Right atrium auricular region (tissue), 2 donors: Measurements from ENCODE around the gene PSENEN. TPM values are rescaled to one million over a fixed set of nuclear protein-coding genes. Genes with fewer than 3 reads are reported as not detected.

Experiments used
- DNase-seq: peaks from one replicate; pipeline ENCODE4 v3.0.0-alpha.2; 2019; ENCODE audit warnings: low spot score
- H3K27ac ChIP-seq, 2 donors: fragments of 200-600 bp; sonication (generic); 1 replicate in 1 of 2; 2 replicates in 1 of 2; pipeline ENCODE4 v1.5.1; 2016 to 2019
- H3K27me3 ChIP-seq, 2 donors: fragments of 200-600 bp; sonication (generic); one replicate each; pipeline versions ENCODE4 v1.5.1 to v1.6.0; 2017 to 2019
- H3K36me3 ChIP-seq: fragments of 200-600 bp; sonication (generic); one replicate; pipeline ENCODE4 v1.5.1; 2016
- H3K4me1 ChIP-seq, 2 donors: fragments of 200-600 bp; sonication (generic); one replicate each; pipeline versions ENCODE4 v1.5.1 to v1.6.0; 2017 to 2019
- H3K4me3 ChIP-seq, 2 donors: fragments of 200-600 bp; sonication (generic); 1 replicate in 1 of 2; 2 replicates in 1 of 2; pipeline ENCODE4 v1.5.1; 2017 to 2019; ENCODE audit warnings: mild to moderate bottlenecking in 1 of 2, moderate library complexity in 1 of 2
- H3K9me3 ChIP-seq, 2 donors: fragments of 200-600 bp; sonication (generic); one replicate each; pipeline ENCODE4 v1.5.1; 2019
- CTCF ChIP-seq, 2 donors: fragments of 200-600 bp; sonication (generic); IDR thresholded peaks; one replicate each; pipeline ENCODE4 v1.5.1; 2019; ENCODE audit warnings: antibody characterized with exemption in 2 of 2
- total RNA-seq, 2 donors: library from RNA; depleted of rRNA; stranded (reverse); fragments of >200 nt; gene quantifications; one replicate each; pipeline ENCODE4 v1.1.0, GENCODE V29; 2016

Gene PSENEN
- total RNA-seq, 2 donors from 2014 or later: 26.1 to 35.0 TPM

- Histone ChIP-seq H3K36me3 (no peaks in the 10 kb centered on the region), H3K27me3 (no peaks in the 10 kb centered on the region), H3K27ac (no peak overlapping the region), H3K9me3 (no peaks in the 10 kb centered on the region), H3K4me1 (no peaks in the 10 kb centered on the region), H3K4me3 (no peak overlapping the region)
- no peak for DNase-seq
- no peak for TF ChIP-seq CTCF (IDR thresholded peaks at IDR 0.05)
Measured at GRCh38 chr19:35788205-35788960, 42.9 kb downstream of the PSENEN start.

- no peaks in the 10 kb centered on the region for H3K4me1 ChIP-seq
- no peak for DNase-seq
- H3K36me3 ChIP-seq: no peaks in the 10 kb centered on the region
- H3K4me3 ChIP-seq: no peak overlapping the region
- no peak for TF ChIP-seq CTCF (IDR thresholded peaks at IDR 0.05)
- no peak overlapping the region for H3K27ac ChIP-seq
- no peaks in the 10 kb centered on the region for H3K27me3 ChIP-seq
- no peaks in the 10 kb centered on the region for H3K9me3 ChIP-seq
Measured at GRCh38 chr19:35789195-35789977, 43.9 kb downstream of the PSENEN start.

- Histone ChIP-seq H3K27ac (no peak overlapping the region), H3K9me3 (no peaks in the 10 kb centered on the region), H3K4me1 (no peaks in the 10 kb centered on the region), H3K27me3 (no peaks in the 10 kb centered on the region), H3K36me3 (no peaks in the 10 kb centered on the region), H3K4me3 (no peak overlapping the region)
- no peak for TF ChIP-seq CTCF (IDR thresholded peaks at IDR 0.05)
- no peak for DNase-seq
Measured at GRCh38 chr19:35789978-35790944, 44.8 kb downstream of the PSENEN start.

GRCh38 chr19:35790981-35791813 lies 45.7 kb downstream of the PSENEN start:
- no peaks in the 10 kb centered on the region for H3K27me3 ChIP-seq
- TF ChIP-seq CTCF (IDR thresholded peaks at IDR 0.05): no peak
- no peaks in the 10 kb centered on the region for H3K4me1 ChIP-seq
- no peak overlapping the region for H3K27ac ChIP-seq
- H3K36me3 ChIP-seq: no peaks in the 10 kb centered on the region
- no peak for DNase-seq
- no peak overlapping the region for H3K4me3 ChIP-seq
- H3K9me3 ChIP-seq: no peaks in the 10 kb centered on the region

- H3K36me3 ChIP-seq: no peaks in the 10 kb centered on the region
- no peak for TF ChIP-seq CTCF (IDR thresholded peaks at IDR 0.05)
- H3K4me3 ChIP-seq: no peak overlapping the region
- no peaks in the 10 kb centered on the region for H3K27me3 ChIP-seq
- no peak overlapping the region for H3K27ac ChIP-seq
- H3K4me1 ChIP-seq: no peaks in the 10 kb centered on the region
- no peak for DNase-seq
- H3K9me3 ChIP-seq: no peaks in the 10 kb centered on the region
Measured at GRCh38 chr19:35791814-35792279, 46.4 kb downstream of the PSENEN start.
